ENCODE measurements around the gene RNF207.

Gene RNF207

DNA sequence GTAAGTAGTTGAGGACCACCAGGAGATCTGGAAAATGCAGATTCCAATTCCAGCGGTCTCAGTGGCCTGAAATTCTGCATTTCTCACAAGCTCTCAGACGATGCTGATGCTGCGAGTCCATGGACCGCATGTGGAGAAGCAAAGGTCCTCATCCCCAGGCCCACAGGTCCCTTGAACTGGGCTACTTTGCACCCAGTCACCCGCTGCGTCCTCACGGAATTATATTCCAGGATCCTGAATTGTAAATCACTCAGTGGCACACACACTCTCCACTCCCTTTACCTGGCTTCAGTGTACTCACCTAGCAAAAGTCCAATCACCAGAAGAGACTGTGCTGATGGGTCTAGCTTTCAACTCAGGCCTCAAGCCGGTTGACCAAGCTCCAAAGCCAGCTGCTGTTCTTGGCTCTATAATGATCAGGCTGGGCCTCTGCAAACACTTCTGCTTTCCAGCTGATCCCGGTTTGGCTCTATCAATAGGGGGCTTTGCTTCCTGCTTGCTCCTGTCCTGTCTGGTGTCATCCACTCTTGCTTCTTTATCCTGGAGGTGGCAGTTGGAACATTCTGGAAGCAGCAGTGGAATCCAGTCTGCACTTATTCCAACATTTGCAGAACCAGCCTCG lies 5.6 kb upstream of the RNF207 start:
- DNase-seq (ENCODE audit: extremely low read depth, low read depth), result no peak
- TF ChIP-seq, protein P1, sequence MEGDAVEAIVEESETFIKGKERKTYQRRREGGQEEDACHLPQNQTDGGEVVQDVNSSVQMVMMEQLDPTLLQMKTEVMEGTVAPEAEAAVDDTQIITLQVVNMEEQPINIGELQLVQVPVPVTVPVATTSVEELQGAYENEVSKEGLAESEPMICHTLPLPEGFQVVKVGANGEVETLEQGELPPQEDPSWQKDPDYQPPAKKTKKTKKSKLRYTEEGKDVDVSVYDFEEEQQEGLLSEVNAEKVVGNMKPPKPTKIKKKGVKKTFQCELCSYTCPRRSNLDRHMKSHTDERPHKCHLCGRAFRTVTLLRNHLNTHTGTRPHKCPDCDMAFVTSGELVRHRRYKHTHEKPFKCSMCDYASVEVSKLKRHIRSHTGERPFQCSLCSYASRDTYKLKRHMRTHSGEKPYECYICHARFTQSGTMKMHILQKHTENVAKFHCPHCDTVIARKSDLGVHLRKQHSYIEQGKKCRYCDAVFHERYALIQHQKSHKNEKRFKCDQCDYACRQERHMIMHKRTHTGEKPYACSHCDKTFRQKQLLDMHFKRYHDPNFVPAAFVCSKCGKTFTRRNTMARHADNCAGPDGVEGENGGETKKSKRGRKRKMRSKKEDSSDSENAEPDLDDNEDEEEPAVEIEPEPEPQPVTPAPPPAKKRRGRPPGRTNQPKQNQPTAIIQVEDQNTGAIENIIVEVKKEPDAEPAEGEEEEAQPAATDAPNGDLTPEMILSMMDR (IDR thresholded peaks at IDR 0.05; ENCODE audit: low read depth, low read length, missing control alignments), result no peak
- H3K4me3 ChIP-seq (replicated peaks; ENCODE audit: low read depth, low read length), result peak overlapping the region; percentile 100

DNA sequence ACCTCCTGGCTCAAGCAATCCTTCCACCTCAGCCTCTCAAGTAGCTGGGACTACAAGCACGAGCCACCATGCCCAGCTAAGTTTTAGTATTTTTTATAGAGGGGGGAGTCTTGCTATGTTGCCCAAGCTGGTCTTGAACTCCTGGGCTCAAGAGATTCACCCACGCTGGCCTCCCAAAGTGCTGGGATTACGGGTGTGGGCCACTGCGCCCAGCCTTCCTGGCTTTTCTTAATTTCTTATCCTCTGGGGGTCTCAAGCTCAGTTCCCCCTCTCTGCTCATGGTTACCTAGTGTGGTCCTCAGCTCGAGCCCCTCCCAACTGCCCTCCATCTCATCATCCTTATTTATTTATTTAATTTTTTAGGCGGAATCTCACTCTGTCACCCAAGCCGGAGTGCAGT lies 3.7 kb upstream of the RNF207 start:
- H3K4me3 ChIP-seq (replicated peaks; ENCODE audit: low read depth, low read length), result no peak overlapping the region
- DNase-seq (ENCODE audit: extremely low read depth, low read depth), result no peak
- TF ChIP-seq, protein P1 (IDR thresholded peaks at IDR 0.05; ENCODE audit: low read depth, low read length, missing control alignments), result no peak

DNA sequence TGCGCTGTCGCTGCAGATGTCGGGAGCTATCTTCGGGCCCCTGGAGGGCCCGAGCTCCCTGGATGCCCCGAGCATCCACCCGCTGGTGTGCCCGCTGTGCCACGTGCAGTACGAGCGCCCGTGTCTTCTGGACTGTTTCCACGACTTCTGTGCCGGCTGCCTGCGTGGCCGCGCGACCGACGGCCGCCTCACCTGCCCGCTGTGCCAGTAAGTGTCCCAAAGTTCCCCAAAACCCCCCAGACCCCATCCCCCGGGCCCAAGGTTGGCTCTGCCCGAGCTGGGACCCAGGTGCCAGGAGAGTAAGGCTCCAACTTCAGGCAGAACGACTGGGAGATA lies 569 bp downstream of the RNF207 start:
- TF ChIP-seq, protein P1 (IDR thresholded peaks at IDR 0.05; ENCODE audit: low read depth, low read length, missing control alignments), result no peak
- peak overlapping the region; percentile 56 for H3K4me3 ChIP-seq (replicated peaks; ENCODE audit: low read depth, low read length)
- no peak for DNase-seq (ENCODE audit: extremely low read depth, low read depth)

DNA sequence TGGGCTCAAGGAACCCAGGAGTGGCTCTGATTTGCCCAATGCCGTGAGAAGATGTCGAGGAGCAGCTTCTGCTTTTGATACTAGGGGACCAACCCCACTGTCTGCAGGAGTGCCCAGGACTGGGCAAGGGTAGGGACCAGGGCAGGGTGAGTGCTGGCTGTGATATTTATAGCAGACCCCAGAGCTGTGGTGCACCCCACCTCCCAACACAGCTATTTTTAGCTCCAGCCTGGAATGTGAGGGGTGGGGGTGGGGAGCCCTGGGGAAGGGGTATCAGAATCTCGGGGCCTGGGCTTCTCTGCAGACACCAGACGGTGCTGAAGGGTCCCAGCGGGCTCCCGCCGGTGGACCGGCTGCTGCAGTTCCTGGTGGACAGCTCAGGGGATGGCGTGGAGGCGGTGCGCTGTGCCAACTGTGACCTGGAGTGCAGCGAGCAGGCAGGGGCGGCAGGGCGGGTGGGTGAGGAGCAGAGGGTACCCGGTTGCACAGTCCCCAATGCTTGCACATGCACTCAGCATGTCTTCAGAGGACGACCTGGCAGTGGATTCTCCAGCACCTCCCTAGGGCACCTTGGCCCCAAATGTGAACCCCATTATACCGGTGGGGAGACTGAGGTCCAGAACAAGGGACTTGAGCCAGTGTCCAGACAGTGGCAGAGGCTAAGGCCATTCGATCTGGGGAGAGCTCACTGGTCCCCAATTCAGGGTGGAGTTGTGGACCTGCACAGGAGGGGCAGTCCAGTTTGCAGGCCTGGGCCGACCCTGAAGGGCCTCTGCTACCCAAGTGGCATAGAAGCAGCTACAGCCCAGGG lies 1.4 kb downstream of the RNF207 start:
- H3K4me3 ChIP-seq (replicated peaks; ENCODE audit: low read depth, low read length), result peak overlapping the region; percentile 63

DNA sequence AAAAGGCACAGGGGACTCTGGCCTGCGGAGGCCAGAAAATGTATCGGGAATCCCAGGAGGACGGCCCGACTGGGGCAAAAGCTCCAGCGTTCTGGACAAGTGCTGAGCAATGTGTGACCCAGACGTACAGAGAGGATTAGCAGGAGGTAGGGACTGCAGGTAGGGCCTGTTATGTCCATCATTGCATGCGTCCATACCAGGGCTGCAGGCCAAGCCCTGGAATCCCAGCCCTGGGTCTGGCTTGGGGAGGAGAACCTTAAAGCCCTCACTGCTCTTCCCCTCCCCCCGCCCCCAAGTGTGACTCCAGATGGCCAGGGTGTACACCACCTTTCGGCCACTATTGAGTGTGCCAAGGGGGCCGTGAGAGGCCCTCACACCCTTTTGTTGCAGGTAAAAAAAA lies 2.0 kb downstream of the RNF207 start:
- TF ChIP-seq, protein P1 (IDR thresholded peaks at IDR 0.05; ENCODE audit: low read depth, low read length, missing control alignments), result no peak
- H3K4me3 ChIP-seq (replicated peaks; ENCODE audit: low read depth, low read length), result peak overlapping the region; percentile 63
- no peak for DNase-seq (ENCODE audit: extremely low read depth, low read depth)

More for the DNA sequence above, 1.4 kb downstream of the RNF207 start:
- TF ChIP-seq, protein P1 (IDR thresholded peaks at IDR 0.05; ENCODE audit: low read depth, low read length, missing control alignments), result no peak
- DNase-seq (ENCODE audit: extremely low read depth, low read depth), result no peak

DNA sequence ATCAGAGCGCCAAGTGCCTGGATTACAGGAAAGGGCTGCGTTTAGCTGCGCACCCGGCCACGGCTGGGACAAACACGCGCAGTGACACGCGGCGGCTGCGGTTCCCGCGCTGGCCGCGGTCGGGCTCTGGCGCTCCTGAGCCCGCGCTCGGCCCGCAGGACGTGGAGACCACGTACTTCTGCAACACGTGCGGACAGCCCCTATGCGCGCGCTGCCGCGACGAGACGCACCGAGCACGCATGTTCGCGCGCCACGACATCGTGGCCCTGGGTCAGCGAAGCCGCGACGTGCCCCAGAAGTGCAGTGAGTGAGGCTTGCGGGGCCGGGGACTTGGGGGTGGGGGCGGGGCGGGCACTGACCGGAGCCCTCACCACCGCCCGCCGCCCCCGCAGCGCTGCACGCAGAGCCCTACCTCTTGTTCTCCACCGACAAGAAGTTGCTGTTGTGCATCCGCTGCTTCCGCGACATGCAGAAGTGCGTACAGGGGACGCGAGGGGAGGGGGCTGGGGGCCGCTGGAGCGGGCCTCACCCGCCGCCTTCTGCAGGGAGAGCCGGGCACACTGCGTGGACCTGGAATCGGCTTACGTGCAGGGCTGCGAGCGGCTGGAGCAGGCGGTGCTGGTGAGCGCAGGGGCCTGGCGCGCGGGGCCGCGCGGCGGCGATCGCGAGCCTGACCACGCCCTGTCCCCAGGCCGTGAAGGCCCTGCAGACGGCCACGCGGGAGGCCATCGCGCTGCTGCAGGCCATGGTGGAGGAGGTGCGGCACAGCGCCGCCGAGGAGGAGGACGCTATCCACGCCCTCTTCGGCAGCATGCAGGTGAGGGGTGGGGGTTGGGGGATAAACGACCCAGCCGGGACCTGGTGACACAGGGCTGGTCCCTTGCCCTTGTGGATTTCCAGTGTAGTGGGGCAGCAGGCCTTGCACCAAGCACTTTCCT lies 3.1 kb downstream of the RNF207 start:
- DNase-seq (ENCODE audit: extremely low read depth, low read depth), result no peak
- peak overlapping the region; percentile 63 for H3K4me3 ChIP-seq (replicated peaks; ENCODE audit: low read depth, low read length)
- TF ChIP-seq, protein P1 (IDR thresholded peaks at IDR 0.05; ENCODE audit: low read depth, low read length, missing control alignments), result peak; percentile 35

Measured in HFF-Myc (cell line).